Immature natural killer cell (primary cell): ENCODE measurements around the gene EIF3I. TPM values are rescaled to one million over a fixed set of nuclear protein-coding genes. Genes with fewer than 3 reads are reported as not detected.
A peak's percentile ranks its signal among the peaks of the same experiment; 100 is the strongest.

Experiments
- DNase-seq, 3 donors: peaks; one replicate each; pipeline ENCODE4 v3.0.0; 2022; ENCODE audit warnings: mixed read lengths in 1 of 3
- H3K27ac Mint-ChIP-seq, 6 donors: one replicate each; pipeline ENCODE4 v1.8.0; 2020; ENCODE audit warnings: mixed read lengths in 6 of 6, mild to moderate bottlenecking in 5 of 6, inconsistent platforms in 4 of 6, moderate library complexity in 3 of 6
- H3K27me3 Mint-ChIP-seq, 3 donors: one replicate each; pipeline ENCODE4 v1.8.0; 2020 to 2021; ENCODE audit warnings: low read depth in 3 of 3, mild to moderate bottlenecking in 3 of 3, mixed read lengths in 3 of 3, moderate library complexity in 3 of 3, inconsistent platforms in 1 of 3
- H3K36me3 Mint-ChIP-seq, 3 donors: one replicate each; pipeline ENCODE4 v1.8.0; 2020; ENCODE audit warnings: mixed read lengths in 3 of 3, inconsistent platforms in 2 of 3, mild to moderate bottlenecking in 2 of 3
- H3K4me1 Mint-ChIP-seq, 2 donors: one replicate each; pipeline ENCODE4 v1.8.0; 2020; ENCODE audit warnings: inconsistent platforms in 2 of 2, mild to moderate bottlenecking in 2 of 2, mixed read lengths in 2 of 2, moderate library complexity in 1 of 2
- H3K4me3 Mint-ChIP-seq, 5 donors: one replicate each; pipeline ENCODE4 v1.8.0; 2020; ENCODE audit warnings: mild to moderate bottlenecking in 5 of 5, mixed read lengths in 5 of 5, inconsistent platforms in 3 of 5, moderate library complexity in 3 of 5
- H3K9me3 Mint-ChIP-seq, 6 donors: one replicate each; pipeline ENCODE4 v1.8.0; 2020; ENCODE audit warnings: mild to moderate bottlenecking in 6 of 6, mixed read lengths in 6 of 6, inconsistent platforms in 4 of 6, moderate library complexity in 3 of 6
- polyA plus RNA-seq, 3 donors: library from polyadenylated mRNA; unstranded; fragments of 300-500 nt; fragmentation: Illumina TruSeq; gene quantifications; one replicate each; pipeline ENCODE4 v1.2.3, GENCODE V29; 2021

Gene EIF3I
- polyA plus RNA-seq, 3 donors from 2014 or later: 189 to 313 (median 197) TPM

- Mint-ChIP-seq H3K27ac (peak overlapping the region; percentile 83 to 96 (median 92)), H3K27me3 (peaks cover 7 to 19% (median 9%) of the 10 kb centered on the region in 3 donors), H3K4me3 (peak overlapping the region; percentile 60 to 79 (median 75)), H3K9me3 (peaks cover 0 to 3% (median 0%) of the 10 kb centered on the region in 6 donors), H3K4me1 (peaks cover 47 to 48% of the 10 kb centered on the region in 2 donors), H3K36me3 (peaks cover 0 to 20% (median 6%) of the 10 kb centered on the region in 3 donors)
- DNase-seq: peak in 1 of 3 donors; percentile 41
Measured at GRCh38 chr1:32272557-32273390, 50.6 kb downstream of the EIF3I start.

GRCh38 chr1:32273391-32274208 is 51.4 kb downstream of the EIF3I start:
- H3K9me3 Mint-ChIP-seq: peaks cover 0 to 3% (median 0%) of the 10 kb centered on the region in 6 donors
- peaks cover 7 to 19% (median 9%) of the 10 kb centered on the region in 3 donors for H3K27me3 Mint-ChIP-seq
- peak; percentile 61 to 64 (median 61) for DNase-seq
- H3K4me3 Mint-ChIP-seq: peak overlapping the region; percentile 60 to 79 (median 73)
- peaks cover under 1 to 25% (median 6%) of the 10 kb centered on the region in 3 donors for H3K36me3 Mint-ChIP-seq
- H3K27ac Mint-ChIP-seq: peak overlapping the region; percentile 83 to 96 (median 92)
- peaks cover 47 to 48% of the 10 kb centered on the region in 2 donors for H3K4me1 Mint-ChIP-seq

GRCh38 chr1:32274646-32275340 is 52.6 kb downstream of the EIF3I start:
- peak overlapping the region in 1 of 5 donors; percentile 75 for H3K4me3 Mint-ChIP-seq
- H3K27ac Mint-ChIP-seq: peak overlapping the region; percentile 83 to 96 (median 92)
- peaks cover 6 to 37% (median 10%) of the 10 kb centered on the region in 3 donors for H3K36me3 Mint-ChIP-seq
- DNase-seq: no peak
- peaks cover 7 to 20% (median 9%) of the 10 kb centered on the region in 3 donors for H3K27me3 Mint-ChIP-seq
- peaks cover 42 to 44% of the 10 kb centered on the region in 2 donors for H3K4me1 Mint-ChIP-seq
- H3K9me3 Mint-ChIP-seq: peaks cover 0 to 3% (median 0%) of the 10 kb centered on the region in 6 donors

DNA sequence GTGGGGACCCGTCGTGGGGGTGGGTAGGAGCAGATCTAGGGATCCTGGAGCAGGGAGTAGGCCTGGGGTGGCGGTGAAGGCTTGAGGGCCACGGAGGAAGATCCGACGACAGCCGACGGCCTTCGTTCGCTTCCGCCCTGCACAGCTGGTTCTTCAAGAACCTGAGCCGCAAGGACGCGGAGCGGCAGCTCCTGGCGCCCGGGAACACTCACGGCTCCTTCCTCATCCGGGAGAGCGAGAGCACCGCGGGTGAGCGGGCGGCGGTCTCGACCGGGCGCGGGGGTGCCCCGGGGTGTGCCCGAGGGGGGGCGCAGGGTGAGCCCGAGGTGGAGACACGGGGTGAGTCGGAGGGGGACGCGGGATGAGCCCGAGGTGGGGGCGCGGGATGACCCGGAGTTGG is 53.2 kb downstream of the EIF3I start:
- H3K4me1 Mint-ChIP-seq: peaks cover 39 to 42% of the 10 kb centered on the region in 2 donors
- no peak for DNase-seq
- no peak overlapping the region for H3K4me3 Mint-ChIP-seq
- H3K27ac Mint-ChIP-seq: peak overlapping the region in 2 of 6 donors; percentile 61 to 91
- H3K27me3 Mint-ChIP-seq: peaks cover 7 to 20% (median 9%) of the 10 kb centered on the region in 3 donors
- H3K36me3 Mint-ChIP-seq: peaks cover 6 to 42% (median 10%) of the 10 kb centered on the region in 3 donors
- peaks cover 0 to 3% (median 0%) of the 10 kb centered on the region in 6 donors for H3K9me3 Mint-ChIP-seq

- Mint-ChIP-seq H3K9me3 (peaks cover 0 to 3% (median 0%) of the 10 kb centered on the region in 6 donors), H3K36me3 (peaks cover 6 to 42% (median 10%) of the 10 kb centered on the region in 3 donors), H3K4me1 (peaks cover 37 to 39% of the 10 kb centered on the region in 2 donors), H3K27ac (peak overlapping the region in 3 of 6 donors; percentile 48 to 61 (median 61)), H3K4me3 (no peak overlapping the region), H3K27me3 (peaks cover 7 to 20% (median 9%) of the 10 kb centered on the region in 3 donors)
- DNase-seq: no peak
Measured at GRCh38 chr1:32276032-32276782, 54.0 kb downstream of the EIF3I start.

Other genes with a start within 250 kb of the EIF3I start
- 100 to 1,000 TPM in 1 of 3 donors, 10 to 100 TPM in 2; 74.0 to 121 (median 86.1) TPM for gene KHDRBS1, start 208.5 kb upstream of the EIF3I start, polyA plus RNA-seq
- 1 to 10 TPM in 2 of 3 donors, under 1 TPM in 1; 0.94 to 2.3 (median 2.0) TPM for gene TMEM39B, start 149.5 kb upstream of the EIF3I start, polyA plus RNA-seq
- gene KPNA6, start 114.4 kb upstream of the EIF3I start, polyA plus RNA-seq: 10 to 100 TPM; 20.7 to 36.8 (median 21.2) TPM
- gene TXLNA, start 42.7 kb upstream of the EIF3I start, polyA plus RNA-seq: 10 to 100 TPM; 14.5 to 33.4 (median 18.5) TPM
- 10 to 100 TPM; 61.2 to 67.1 (median 65.5) TPM for gene CCDC28B, start 21.8 kb upstream of the EIF3I start, polyA plus RNA-seq
- gene IQCC, start 16.7 kb upstream of the EIF3I start, polyA plus RNA-seq: under 1 TPM in 2 of 3 donors, not detected in 1; 0.29 to 0.85 TPM
- not detected for gene DCDC2B, start 13.3 kb upstream of the EIF3I start, polyA plus RNA-seq
- 10 to 100 TPM in 1 of 3 donors, 1 to 10 TPM in 2; 6.7 to 14.3 (median 9.8) TPM for gene TMEM234, start 54 bp upstream of the EIF3I start, polyA plus RNA-seq
- gene FAM167B, start 24.8 kb downstream of the EIF3I start, polyA plus RNA-seq: under 1 TPM in 2 of 3 donors, not detected in 1; 0.28 to 0.53 TPM
- gene LCK, start 28.9 kb downstream of the EIF3I start, polyA plus RNA-seq: 1,000 to 10,000 TPM in 1 of 3 donors, 100 to 1,000 TPM in 2; 561 to 1,013 (median 704) TPM
- gene HDAC1, start 69.7 kb downstream of the EIF3I start, polyA plus RNA-seq: 100 to 1,000 TPM; 151 to 195 (median 169) TPM
- gene MARCKSL1, start 113.8 kb downstream of the EIF3I start, polyA plus RNA-seq: 10 to 100 TPM; 20.5 to 46.9 (median 27.7) TPM
- under 1 TPM in 2 of 3 donors, not detected in 1; 0.09 to 0.17 TPM for gene FAM229A, start 140.1 kb downstream of the EIF3I start, polyA plus RNA-seq
- gene TSSK3, start 140.1 kb downstream of the EIF3I start, polyA plus RNA-seq: 1 to 10 TPM in 1 of 3 donors, not detected in 2; 2.7 TPM
- gene BSDC1, start 172.0 kb downstream of the EIF3I start, polyA plus RNA-seq: 10 to 100 TPM; 33.9 to 50.3 (median 37.4) TPM
- not detected for gene ZBTB8B, start 242.7 kb downstream of the EIF3I start, polyA plus RNA-seq